GM19467 (cell line): ENCODE data around the gene LRRC25.
"Not testable (repeated sequence)": the region's sequence is repeated elsewhere in the genome, so short reads cannot be mapped to it uniquely, and the experiment has no call there.

Experiments
- ATAC-seq: cut with Tn5 transposase; IDR thresholded peaks from one replicate; pipeline ENCODE4 v1.9.1; 2021; ENCODE audit warnings: mild to moderate bottlenecking, moderate library complexity; ENCODE audit not compliant: unreplicated experiment

LRRC25 gene

DNA sequence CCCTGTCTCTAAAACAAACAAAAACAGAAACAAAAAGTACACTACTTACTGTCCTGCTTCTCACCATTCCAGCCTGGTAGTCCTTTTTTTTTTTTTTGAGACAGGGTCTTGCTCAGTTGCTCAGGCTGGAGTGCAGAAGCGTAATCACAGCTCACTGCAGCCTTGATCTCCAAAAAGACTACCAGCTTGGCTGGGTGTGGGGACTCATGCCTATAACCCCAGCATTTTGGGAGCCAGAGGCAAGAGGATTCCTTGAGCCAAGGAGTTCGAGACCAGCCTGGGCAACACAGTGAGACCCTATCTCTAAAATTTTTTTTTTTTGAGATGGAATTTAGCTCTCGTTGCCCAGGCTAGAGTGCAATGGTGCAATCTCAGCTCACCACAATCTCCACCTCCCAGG lies 16.6 kb downstream of the LRRC25 start:
- no peak for ATAC-seq

DNA sequence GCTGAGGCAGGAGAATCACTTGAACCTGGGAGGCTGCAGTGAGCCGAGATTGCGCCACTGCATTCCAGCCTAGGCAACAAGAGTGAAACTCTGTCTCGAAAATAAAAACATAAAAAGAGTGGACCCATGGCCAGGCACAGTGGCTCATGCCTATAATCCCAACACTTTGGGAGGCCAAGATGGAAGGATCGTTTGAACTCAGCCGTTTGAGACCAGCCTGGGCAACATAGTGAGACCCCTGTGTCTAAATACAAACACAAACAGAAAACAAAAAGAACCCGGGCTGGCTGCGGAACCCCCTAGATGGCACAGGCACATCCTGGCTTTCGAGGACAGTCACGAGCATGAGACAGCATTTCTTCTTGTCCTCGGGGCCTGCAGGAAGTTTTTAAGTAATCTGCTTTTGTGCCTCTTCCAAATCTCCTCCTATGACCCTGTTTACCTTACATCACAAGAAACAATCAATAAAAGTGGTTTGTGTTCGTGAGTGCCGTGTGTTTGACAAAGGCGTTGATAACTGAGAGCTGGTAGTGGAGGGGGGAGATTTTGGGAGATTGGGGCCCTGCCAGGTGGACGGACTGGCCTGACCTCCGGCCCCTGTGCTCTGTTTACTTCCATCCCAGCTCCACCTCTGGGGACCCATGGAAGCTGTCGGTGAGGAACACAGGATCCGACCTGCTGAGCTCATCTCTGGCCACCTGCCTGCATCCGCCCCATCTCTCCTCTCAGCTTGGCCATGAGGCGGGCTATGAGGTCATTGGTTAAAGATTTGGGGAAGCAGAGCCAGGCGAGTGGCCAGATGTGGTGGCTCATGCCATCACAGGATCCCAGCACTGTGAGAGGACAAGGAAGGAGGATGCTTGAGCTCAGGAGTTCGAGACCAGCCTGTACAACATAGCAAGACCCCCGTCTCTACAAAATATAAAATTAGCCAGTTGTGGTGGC lies 17.3 kb downstream of the LRRC25 start:
- ATAC-seq = no peak

DNA sequence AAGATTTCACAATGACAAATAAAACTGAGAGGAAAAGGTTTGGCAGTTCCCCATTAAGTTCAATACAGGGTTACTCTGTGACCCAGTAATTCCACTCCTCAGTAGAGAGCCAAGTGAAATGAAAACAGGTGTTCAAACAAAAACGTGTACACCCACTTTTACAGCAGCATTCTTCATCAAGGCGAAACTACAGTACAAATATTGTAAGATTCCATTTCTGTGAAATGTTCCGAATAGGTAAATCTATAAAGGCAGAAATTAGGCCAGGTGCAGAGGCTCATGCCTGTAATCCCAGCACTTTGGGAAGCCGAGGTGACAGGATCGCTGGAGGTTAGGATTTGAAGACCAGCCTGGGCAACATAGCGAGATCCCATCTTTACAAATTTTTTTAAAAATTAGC lies 20.4 kb downstream of the LRRC25 start:
- ATAC-seq = no peak

DNA sequence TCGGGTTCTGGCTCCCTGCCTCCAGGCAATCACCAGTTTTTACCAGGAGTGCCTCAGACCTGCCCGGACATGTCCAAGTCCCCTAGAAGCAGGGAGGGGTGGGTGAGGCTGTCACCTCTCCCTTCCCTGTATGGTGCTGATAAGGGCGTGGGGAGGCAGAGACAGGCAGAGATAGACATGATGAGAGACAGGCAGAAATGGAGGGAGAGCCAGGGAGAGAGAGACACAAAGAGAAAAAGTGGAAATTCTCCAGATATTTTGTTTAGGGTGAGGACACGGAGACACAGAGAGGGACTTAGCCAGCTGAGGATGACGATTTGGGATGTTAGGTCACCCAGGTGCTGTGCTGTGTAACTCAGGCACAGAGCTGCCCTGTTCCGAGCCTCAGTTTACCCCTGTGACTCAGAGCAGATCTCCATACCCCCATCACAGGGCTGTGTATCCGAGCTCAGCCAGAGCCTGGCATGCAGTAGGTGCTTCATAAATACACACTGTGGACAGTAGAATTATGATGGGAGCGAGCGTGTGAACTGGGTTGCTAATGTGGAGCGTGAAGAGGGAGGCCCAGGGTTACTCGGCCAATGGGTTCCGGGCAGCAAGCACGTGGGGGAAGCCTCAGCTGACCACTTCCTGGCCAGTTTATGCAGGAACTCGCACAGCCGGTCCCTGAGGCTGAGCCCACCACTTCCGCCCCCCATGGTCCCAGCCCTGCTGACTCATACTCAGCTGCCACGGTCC lies 23.4 kb downstream of the LRRC25 start:
- ATAC-seq = peak; percentile 80

DNA sequence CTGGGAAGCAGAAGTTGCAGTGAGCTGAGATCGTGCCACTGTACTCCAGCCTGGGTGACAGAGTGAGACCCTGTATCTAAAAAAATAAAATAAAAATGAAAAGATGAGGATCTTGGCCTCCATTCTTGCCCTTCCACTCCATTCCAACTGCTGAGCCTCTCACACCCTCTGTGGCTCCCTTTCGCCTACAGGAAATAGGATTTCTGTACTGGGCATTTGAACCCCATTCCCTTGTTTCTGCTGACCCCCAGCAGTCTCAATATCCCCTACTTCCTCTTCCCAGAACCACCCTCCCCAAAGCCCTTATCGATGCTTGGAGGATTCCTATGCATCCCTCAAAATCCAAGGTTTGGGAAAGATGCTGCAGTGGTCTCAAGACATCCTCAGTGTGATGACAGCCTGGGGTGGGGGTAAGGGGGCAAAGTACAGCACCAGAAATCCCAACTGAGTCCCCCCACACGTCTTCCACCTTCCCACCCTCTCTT lies 24.0 kb downstream of the LRRC25 start:
- no peak for ATAC-seq

DNA sequence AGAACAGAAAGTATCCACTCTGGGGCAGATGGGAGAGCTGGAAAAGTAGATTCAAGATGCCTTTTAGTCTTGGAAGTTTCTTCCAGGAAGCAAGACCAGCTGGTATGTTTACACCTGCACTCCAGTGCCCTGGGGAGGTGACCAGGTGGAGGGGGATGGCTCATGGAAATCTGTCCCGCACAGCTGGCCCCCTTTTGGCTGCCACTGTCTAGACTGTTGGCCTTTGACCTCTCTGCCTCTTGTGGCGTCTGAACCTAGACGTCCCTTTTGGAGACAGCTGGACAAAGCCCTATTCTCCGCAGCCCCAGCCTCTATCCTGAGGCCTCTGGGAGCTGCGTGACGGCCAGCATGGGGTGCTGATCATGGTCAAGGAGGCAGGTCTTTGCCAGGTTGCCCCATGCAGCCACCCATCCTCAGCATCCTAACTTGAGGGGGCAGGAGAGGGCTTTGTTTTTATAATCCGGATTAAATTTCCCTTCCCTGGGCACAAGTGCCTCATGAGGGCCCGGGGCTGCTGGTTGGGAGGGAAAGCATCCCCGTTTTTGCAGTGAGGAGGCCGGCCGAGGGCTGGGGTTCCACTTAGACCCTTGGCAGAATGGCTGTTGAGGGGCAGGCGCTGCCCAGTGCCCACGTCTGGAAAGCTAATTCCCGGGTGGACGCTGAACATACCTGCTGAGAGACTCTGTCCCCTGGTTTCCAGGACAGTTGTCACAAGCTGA lies 28.8 kb downstream of the LRRC25 start:
- no peak for ATAC-seq

DNA sequence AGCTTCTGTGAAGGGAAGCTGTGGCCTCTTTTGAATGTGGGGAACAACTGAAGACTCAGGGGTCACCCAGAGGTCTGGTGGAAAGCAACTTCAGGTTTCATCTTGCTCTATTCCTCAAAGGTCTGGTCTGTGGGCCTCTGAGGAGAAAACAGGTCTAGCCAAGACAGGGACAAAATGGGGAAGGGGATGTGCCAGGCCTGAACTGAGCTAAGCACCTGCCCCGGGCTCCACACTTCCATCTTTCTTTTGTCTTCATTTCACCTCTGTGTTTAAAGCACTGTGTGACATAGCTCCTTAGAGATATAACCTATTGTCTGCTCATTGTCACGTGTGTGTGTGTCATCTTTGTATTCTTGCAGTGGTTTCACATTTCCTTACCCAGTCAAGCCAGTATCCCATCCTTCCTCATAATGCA lies 31.4 kb downstream of the LRRC25 start:
- no peak for ATAC-seq

DNA sequence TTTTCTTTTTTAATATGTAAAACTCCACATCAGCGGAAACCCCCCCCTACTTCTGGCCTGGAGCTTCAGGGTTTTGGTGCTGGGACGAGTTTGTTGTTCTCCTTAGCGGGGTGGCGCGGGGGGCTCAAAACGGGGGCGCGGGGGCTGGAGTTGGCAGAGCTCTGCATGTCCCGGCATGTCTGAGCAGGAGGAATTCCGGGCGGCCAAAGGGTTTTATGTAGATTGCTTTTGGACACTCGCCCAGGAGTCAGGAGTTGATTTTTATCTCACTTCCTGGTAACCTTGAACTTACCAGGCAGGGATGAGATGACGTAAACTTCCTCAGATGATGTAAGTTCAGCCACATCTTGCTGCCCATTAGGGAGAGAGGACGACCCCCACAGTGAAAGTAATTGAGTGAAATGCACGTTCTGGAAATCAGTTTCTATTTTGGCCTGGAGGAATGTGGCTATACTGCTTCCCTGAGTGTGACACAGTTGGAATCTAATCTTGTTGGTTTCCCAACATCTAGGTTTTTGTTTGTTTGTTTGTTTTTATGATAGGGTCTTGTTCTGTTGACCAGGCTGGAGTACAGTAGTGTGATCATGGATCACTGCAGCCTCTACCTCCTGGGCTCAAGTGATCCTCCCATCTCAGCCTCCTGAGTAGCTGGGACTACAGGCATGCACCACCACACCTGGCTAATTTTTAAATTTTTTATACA lies 32.4 kb downstream of the LRRC25 start:
- no peak for ATAC-seq

DNA sequence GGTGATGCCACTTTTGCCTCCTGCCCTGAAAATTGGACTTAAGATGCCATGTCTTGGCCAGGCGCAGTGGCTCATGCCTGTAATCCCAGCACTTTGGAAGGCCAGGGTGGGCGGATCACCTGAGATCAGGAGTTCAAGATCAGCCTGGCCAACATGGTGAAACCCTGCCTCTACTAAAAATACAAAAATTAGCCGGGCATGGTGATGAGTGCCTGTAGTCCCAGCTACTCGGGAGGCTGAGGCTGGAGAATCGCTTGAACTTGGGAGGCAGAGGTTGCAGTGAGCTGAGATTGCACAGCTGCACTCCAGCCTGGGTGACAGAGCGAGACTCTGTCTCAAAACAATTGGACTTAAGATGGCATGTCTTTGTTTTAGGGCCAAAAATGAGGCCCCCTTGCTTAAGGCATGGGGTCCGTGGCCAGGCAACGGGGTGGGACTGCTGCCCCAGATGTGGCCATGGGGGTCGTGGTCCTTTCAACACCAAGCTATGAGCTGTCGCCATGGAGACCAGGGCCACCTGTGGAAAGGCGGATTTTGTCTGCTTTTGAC lies 33.1 kb downstream of the LRRC25 start:
- not testable (repeated sequence) for ATAC-seq

DNA sequence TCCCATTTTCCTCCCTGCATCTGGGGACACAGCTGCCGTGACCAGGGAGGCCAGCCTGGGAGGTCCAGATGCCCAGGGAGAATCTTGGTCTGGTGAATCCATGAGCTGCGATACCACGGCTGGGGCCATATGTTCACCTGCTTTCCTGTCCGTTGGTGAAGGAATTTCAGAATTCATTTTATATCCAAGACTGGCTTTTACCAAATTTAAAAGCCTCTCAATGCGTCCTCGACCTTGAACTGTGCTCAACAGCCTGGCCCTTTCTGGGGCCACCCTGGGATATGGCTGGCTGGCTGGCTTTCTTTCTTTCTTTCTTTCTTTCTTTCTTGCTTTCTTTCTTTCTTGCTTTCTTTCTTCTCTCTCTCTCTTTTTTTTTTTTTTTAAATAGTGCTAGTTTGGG lies 33.6 kb downstream of the LRRC25 start:
- ATAC-seq = no peak

DNA sequence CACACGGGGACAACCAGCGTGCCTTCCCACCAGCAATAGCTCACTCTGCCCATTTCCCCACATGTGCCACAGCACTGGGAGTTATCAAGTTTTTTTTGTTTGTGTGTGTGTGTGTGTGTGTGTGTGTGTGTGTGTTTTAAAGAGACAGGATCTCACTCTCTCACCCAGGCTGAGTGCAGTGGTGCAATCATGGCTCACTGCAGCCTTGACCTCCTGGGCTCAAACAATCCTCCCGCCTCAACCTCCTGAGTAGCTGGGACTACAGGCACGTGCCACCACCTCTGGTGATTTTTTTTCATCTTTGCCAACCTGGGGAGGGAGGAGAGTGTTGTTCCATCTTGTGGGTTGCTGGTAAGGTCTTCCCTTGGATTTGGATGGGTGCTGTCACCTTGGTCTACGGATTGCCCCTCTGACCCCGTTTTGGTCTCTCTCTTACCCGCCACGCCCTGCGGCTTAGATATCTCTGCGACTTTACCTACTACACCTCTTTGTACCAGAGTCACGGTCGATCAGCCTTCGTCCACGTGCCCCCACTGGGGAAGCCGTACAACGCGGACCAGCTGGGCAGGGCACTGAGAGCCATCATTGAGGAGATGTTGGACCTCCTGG lies 34.4 kb downstream of the LRRC25 start:
- no peak for ATAC-seq

DNA sequence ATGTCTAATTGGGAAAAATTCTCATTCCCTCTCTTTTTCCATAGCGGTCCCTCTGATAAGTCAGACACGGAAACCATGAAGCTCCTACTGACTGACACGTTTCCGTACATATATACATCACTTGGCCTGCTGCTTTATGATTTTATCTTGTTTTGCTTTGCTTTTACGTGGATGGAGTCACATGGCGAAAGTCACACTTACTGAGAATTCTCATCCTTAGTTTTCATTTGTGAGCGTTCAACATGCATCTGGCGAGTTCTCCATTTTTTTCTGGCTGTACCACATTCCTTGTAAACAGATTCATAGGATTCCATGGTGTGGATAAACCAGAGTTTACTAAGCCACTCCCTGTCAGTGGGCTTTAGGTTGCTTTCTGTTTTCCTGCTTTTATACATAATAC lies 35.8 kb downstream of the LRRC25 start:
- ATAC-seq = no peak

DNA sequence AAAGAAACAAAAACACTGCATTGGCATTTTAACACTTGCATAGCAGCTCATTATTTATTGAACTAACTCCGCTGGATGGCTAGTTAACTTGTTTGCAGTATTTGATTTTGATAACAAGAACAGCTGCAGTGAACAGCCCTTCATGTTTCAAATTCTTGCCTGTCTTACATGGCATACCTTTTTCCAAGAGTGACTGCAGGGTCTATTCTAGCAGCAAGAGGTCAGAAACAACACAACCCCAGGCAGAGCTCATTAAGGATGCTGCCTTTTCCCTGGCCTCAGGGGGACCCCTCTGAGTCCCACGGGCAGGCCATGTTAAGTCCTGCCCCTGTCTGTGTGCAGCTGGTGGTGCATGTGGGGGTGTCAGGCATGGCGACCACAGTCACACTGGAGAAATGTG lies 40.4 kb downstream of the LRRC25 start:
- ATAC-seq = no peak

DNA sequence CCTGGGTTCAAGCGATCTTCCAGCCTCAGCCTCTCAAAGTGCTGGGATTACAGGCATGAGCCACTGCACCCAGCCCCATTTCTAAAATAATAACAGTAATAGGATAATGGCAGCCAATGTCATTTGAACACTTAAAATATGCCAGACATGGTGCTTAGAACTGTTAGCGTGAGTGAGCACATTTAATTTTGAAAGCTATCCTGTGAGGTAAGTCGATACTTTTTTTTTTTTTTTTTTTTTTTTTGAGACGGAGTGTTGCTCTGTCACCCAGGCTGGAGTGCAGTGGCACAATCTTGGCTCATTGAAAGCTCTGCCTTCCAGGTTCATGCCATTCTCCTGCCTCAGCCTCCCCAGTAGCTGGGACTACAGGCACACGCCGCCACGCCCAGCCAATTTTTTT lies 42.7 kb downstream of the LRRC25 start:
- ATAC-seq = not testable (repeated sequence)

DNA sequence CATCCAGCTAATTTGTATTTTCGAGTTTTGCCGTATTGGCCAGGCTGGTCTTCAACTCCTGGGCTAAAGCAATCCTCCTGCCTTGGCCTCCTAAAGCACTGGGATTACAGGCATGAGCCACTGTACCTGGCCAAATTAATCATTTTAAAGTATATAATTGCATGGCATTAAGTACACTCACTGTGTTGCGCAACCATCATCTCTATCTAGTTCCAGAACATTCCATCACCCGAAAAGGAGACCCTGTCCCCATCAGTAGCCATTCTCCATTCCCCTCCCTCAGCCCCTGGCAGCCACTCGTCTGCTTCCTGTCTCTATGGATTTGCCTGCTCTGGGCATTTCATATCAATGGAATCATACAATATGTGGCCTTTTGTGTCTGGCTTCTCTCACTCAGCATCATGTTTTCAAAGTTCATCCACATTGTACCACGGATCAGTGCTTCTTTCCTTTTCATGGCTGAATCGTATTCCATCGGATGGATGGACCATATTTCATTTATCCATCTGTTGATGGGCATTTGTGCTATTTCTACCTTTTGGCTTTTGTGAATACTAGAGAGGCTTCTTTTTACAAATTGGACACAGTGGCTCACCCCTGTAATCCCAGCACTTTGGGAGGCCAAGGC lies 43.9 kb downstream of the LRRC25 start:
- no peak for ATAC-seq

DNA sequence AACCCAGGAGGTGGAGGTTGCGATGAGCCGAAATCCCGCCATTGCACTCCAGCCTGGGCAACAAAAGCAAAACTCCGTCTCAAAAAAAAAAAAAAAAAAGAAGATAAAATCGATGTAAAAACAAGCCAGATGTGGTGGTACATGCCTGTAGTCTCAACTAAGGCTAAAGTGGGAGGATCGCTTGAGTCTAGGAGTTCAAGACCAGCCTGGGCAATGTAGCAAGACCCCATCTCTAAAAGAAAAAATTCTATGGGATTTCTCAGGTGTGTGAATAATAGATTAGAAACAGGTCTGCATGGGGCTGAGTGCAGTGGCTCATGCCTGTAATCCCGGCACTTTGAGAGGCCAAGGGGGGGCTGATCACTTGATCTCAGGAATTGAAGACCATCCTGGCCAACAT lies 45.9 kb downstream of the LRRC25 start:
- ATAC-seq = no peak

DNA sequence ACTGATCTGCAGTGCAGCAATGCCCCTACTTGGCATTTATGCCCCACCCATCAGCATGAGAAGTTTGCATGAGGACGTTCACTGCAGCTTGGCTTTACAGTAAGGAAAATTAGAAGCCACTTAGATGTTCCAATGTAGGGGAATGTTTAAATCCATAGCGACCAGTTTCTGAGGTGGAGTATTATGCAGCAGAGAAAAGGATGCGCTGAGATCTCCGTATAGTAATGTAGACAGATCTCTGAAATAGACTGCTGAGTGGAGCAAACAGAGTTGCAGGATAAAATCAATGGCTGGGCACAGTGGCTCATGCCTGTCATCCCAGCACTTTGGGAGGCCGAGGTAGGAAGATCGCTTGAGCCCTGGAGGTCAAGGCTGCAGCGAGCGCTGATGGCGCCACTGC lies 46.9 kb downstream of the LRRC25 start:
- no peak for ATAC-seq

DNA sequence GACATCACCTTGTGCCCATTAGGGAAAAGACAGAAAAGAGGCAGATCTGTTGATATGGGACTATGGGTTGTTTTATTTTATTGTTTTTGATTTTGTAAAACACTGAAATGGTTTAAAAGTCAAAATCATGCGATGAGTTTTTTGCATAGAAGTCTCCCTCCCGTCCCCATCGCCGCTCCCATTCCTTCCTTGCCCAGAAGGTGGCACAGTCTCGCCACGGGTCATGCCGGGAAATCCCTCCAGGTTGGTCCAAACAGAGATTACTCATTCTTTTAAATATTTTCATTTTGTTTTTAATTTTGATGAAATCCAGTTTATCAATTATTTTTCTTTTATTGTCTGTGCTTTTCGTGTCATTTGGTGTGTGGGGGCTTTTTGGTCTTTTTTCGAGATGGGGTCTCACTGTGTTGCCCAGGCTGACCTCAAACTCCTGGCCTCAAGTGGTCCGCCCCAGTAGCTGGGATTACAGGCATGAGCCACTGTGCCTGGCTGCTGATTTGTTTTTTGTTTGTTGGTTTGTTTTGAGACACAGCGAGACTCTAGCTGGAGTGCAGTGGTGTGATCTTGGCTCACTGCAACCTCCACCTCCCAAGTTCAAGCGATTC lies 47.8 kb downstream of the LRRC25 start:
- no peak for ATAC-seq

DNA sequence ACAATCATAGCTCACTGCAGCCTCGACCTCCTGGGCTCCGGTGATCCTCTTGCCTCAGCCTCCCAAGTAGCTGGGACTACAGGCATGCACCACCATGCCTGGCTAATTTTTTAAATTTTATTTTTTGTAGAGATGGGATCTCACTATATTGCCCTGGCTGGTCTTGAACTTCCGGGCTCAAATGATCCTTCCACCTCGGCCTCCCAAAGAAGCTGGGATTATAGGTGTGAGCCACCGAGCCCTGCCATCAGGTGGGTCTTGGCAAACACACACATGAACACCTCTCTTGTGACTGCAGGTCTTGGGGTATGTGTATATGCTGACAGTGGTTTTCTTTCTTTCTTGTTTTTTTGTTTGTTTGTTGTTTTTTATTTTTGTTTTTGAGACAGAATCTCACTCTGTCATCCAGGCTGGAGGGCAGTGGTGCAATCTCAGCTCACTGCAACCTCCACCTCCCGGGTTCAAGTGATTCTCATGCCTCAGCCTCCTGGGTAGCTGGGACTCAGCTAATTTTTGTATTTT lies 48.5 kb downstream of the LRRC25 start:
- not testable (repeated sequence) for ATAC-seq
